ENCODE measurements around the gene SLCO4A1.

The SLCO4A1 gene

GRCh38 chr20:62706857-62707256 is 64.6 kb downstream of the SLCO4A1 start:
- no peak for TF ChIP-seq ZNF8 (CRISPR knock-in tag; IDR thresholded peaks at IDR 0.05)
- no peak for TF ChIP-seq PATZ1 (CRISPR knock-in tag; IDR thresholded peaks at IDR 0.05; ENCODE audit: borderline replicate concordance)
- no peak for TF ChIP-seq ESRRG (CRISPR knock-in tag; IDR thresholded peaks at IDR 0.05)
- no peak for TF ChIP-seq ZC3H10 (CRISPR knock-in tag; IDR thresholded peaks at IDR 0.05)
- no peak for TF ChIP-seq OSR1 (CRISPR knock-in tag; IDR thresholded peaks at IDR 0.05)
- no peak for TF ChIP-seq CREB5 (CRISPR knock-in tag; IDR thresholded peaks at IDR 0.05; ENCODE audit: low read depth)
- no peak for TF ChIP-seq ISL1 (CRISPR knock-in tag; IDR thresholded peaks at IDR 0.05)
- no peak for TF ChIP-seq PPARA (CRISPR knock-in tag; IDR thresholded peaks at IDR 0.05; ENCODE audit: borderline replicate concordance)
- no peak for TF ChIP-seq POU6F1 (CRISPR knock-in tag; IDR thresholded peaks at IDR 0.05; ENCODE audit: borderline replicate concordance, low read depth)
- no peak for TF ChIP-seq ZFP3 (CRISPR knock-in tag; IDR thresholded peaks at IDR 0.05)
- no peak for TF ChIP-seq BACH2 (CRISPR knock-in tag; IDR thresholded peaks at IDR 0.05; ENCODE audit: borderline replicate concordance)
- no peak for TF ChIP-seq SNAI2 (CRISPR knock-in tag; IDR thresholded peaks at IDR 0.05)
- ATAC-seq: no peak

GRCh38 chr20:62707276-62707920 is 65.1 kb downstream of the SLCO4A1 start:
- no peak for ATAC-seq
- TF ChIP-seq RARB (CRISPR knock-in tag; IDR thresholded peaks at IDR 0.05): no peak
- TF ChIP-seq BACH2 (CRISPR knock-in tag; IDR thresholded peaks at IDR 0.05; ENCODE audit: borderline replicate concordance): no peak
- TF ChIP-seq POU6F1 (CRISPR knock-in tag; IDR thresholded peaks at IDR 0.05; ENCODE audit: borderline replicate concordance, low read depth): no peak
- TF ChIP-seq OSR1 (CRISPR knock-in tag; IDR thresholded peaks at IDR 0.05): no peak
- no peak for TF ChIP-seq TCF4 (CRISPR knock-in tag; IDR thresholded peaks at IDR 0.05; ENCODE audit: borderline replicate concordance)
- TF ChIP-seq PPARA (CRISPR knock-in tag; IDR thresholded peaks at IDR 0.05; ENCODE audit: borderline replicate concordance): no peak
- TF ChIP-seq CREB5 (CRISPR knock-in tag; IDR thresholded peaks at IDR 0.05; ENCODE audit: low read depth): no peak
- TF ChIP-seq ZFP3 (CRISPR knock-in tag; IDR thresholded peaks at IDR 0.05): no peak
- no peak for TF ChIP-seq ESRRG (CRISPR knock-in tag; IDR thresholded peaks at IDR 0.05)
- no peak for TF ChIP-seq ISL1 (CRISPR knock-in tag; IDR thresholded peaks at IDR 0.05)
- no peak for TF ChIP-seq ZFP30 (CRISPR knock-in tag; IDR thresholded peaks at IDR 0.05)
- TF ChIP-seq ZNF565 (CRISPR knock-in tag; conservative IDR thresholded peaks at IDR 0.05; ENCODE audit: low read depth): no peak
- no peak for TF ChIP-seq PATZ1 (CRISPR knock-in tag; IDR thresholded peaks at IDR 0.05; ENCODE audit: borderline replicate concordance)
- TF ChIP-seq TOX (CRISPR knock-in tag; IDR thresholded peaks at IDR 0.05; ENCODE audit: borderline replicate concordance): no peak

- ATAC-seq: no peak
- TF ChIP-seq RARB (CRISPR knock-in tag; IDR thresholded peaks at IDR 0.05) (no peak), ARNTL (CRISPR knock-in tag; IDR thresholded peaks at IDR 0.05; ENCODE audit: borderline replicate concordance, low read depth) (no peak), ESRRG (CRISPR knock-in tag; IDR thresholded peaks at IDR 0.05) (no peak), ZNF70 (CRISPR knock-in tag; IDR thresholded peaks at IDR 0.05) (no peak), CSRNP3 (CRISPR knock-in tag; IDR thresholded peaks at IDR 0.05) (no peak), PPARA (CRISPR knock-in tag; IDR thresholded peaks at IDR 0.05; ENCODE audit: borderline replicate concordance) (no peak), ZFP30 (CRISPR knock-in tag; IDR thresholded peaks at IDR 0.05) (no peak), TSHZ2 (CRISPR knock-in tag; IDR thresholded peaks at IDR 0.05) (no peak), OSR1 (CRISPR knock-in tag; IDR thresholded peaks at IDR 0.05) (no peak), ZC3H10 (CRISPR knock-in tag; IDR thresholded peaks at IDR 0.05) (no peak), ISL1 (CRISPR knock-in tag; IDR thresholded peaks at IDR 0.05) (no peak)
Measured at GRCh38 chr20:62707921-62708521, 65.7 kb downstream of the SLCO4A1 start.
